HG02981 (cell line): ENCODE measurements around the gene ZSWIM2.
"Not testable (repeated sequence)": the region's sequence is repeated elsewhere in the genome, so short reads cannot be mapped to it uniquely, and the experiment has no call there.

Experiments used
- ATAC-seq: cut with Tn5 transposase; IDR thresholded peaks from one replicate; pipeline ENCODE4 v1.9.1; 2021; ENCODE audit warnings: mild to moderate bottlenecking, moderate library complexity; ENCODE audit not compliant: unreplicated experiment

ZSWIM2 gene

GRCh38 chr2:186852508-186852907 is 3.5 kb upstream of the ZSWIM2 start:
- no peak for ATAC-seq

GRCh38 chr2:186842373-186842772 is 6.6 kb downstream of the ZSWIM2 start:
- no peak for ATAC-seq

- no peak for ATAC-seq
These were observed 7.0 kb downstream of the ZSWIM2 start for GRCh38 chr2:186841940-186842339.

- no peak for ATAC-seq
These were observed 13.3 kb downstream of the ZSWIM2 start for GRCh38 chr2:186835628-186836027.

- no peak for ATAC-seq
These were observed 21.0 kb downstream of the ZSWIM2 start for GRCh38 chr2:186827862-186828492.

GRCh38 chr2:186827411-186827810 is 21.6 kb downstream of the ZSWIM2 start:
- ATAC-seq, result no peak

- ATAC-seq, result no peak
These were observed 26.6 kb downstream of the ZSWIM2 start for GRCh38 chr2:186822323-186822722.

GRCh38 chr2:186820303-186820702 is 28.7 kb downstream of the ZSWIM2 start:
- ATAC-seq, result no peak

- not testable (repeated sequence) for ATAC-seq
These were observed 37.2 kb downstream of the ZSWIM2 start for GRCh38 chr2:186811760-186812159.

- no peak for ATAC-seq
These were observed 42.4 kb downstream of the ZSWIM2 start for GRCh38 chr2:186806591-186806990.

- ATAC-seq, result not testable (repeated sequence)
These were observed 50.4 kb downstream of the ZSWIM2 start for GRCh38 chr2:186798604-186799003.

- no peak for ATAC-seq
These were observed 64.0 kb downstream of the ZSWIM2 start for GRCh38 chr2:186784930-186785329.

- no peak for ATAC-seq
These were observed 65.7 kb downstream of the ZSWIM2 start for GRCh38 chr2:186783254-186783653.

- ATAC-seq, result no peak
These were observed 68.2 kb downstream of the ZSWIM2 start for GRCh38 chr2:186780701-186781316.
